Smooth muscle cell (in vitro differentiated cells): ENCODE results near the gene TAF4. TPM values are rescaled to one million over a fixed set of nuclear protein-coding genes. Genes with fewer than 3 reads are reported as not detected.

ENCODE experiments used
- DNase-seq: peaks from one replicate; lab custom pipeline; 2025; ENCODE audit not compliant: unreplicated experiment; lab: John Stamatoyannopoulos, UW
- H2AFZ ChIP-seq: fragments of 200-600 bp; sonication (generic); 2 replicates; pipeline ENCODE4 v1.6.0; 2016; ENCODE audit warnings: antibody characterized with exemption, low read depth, mild to moderate bottlenecking
- H3F3A ChIP-seq: fragments of 200-600 bp; sonication (generic); 2 replicates; pipeline ENCODE4 v1.6.0; 2017; ENCODE audit warnings: antibody characterized with exemption, low read depth
- H3K27ac ChIP-seq: fragments of 200-600 bp; sonication (generic); 2 replicates; pipeline ENCODE4 v1.5.1; 2016; ENCODE audit warnings: low read depth, mild to moderate bottlenecking
- H3K27me3 ChIP-seq: fragments of 200-600 bp; sonication (generic); 2 replicates; pipeline ENCODE4 v1.6.1; 2016; ENCODE audit warnings: low read depth, mild to moderate bottlenecking
- H3K36me3 ChIP-seq: fragments of 200-600 bp; sonication (generic); 2 replicates; pipeline ENCODE4 v1.5.1; 2016; ENCODE audit warnings: low read depth
- H3K4me1 ChIP-seq: fragments of 200-600 bp; sonication (generic); 2 replicates; pipeline ENCODE4 v1.5.1; 2016; ENCODE audit warnings: low read depth
- H3K4me2 ChIP-seq: fragments of 200-600 bp; sonication (generic); 2 replicates; pipeline ENCODE4 v1.6.0; 2016; ENCODE audit warnings: mild to moderate bottlenecking
- H3K4me3 ChIP-seq: fragments of 200-600 bp; sonication (generic); 2 replicates; pipeline ENCODE4 v1.5.1; 2016; ENCODE audit warnings: mild to moderate bottlenecking
- H3K79me2 ChIP-seq: fragments of 200-600 bp; sonication (generic); 2 replicates; pipeline ENCODE4 v1.6.0; 2016; ENCODE audit warnings: low read depth, mild to moderate bottlenecking
- H3K9ac ChIP-seq: fragments of 200-600 bp; sonication (generic); 2 replicates; pipeline ENCODE4 v1.6.0; 2016; ENCODE audit warnings: low read depth
- H3K9me3 ChIP-seq: fragments of 200-600 bp; sonication (generic); replicated peaks from 2 replicates; pipeline ENCODE4 v1.5.1; 2016; ENCODE audit warnings: low read depth
- H4K20me1 ChIP-seq: fragments of 200-600 bp; sonication (generic); 2 replicates; pipeline ENCODE4 v1.6.0; 2016; ENCODE audit warnings: low read depth
- CTCF ChIP-seq: fragments of 200-600 bp; sonication (generic); IDR thresholded peaks from 2 replicates; pipeline ENCODE4 v1.5.1; 2017; ENCODE audit warnings: borderline replicate concordance, mild to moderate bottlenecking, antibody characterized with exemption; ENCODE audit not compliant: insufficient read depth, poor library complexity, severe bottlenecking
- WGBS: methylation state at CpG from one replicate; pipeline ENCODE4 v1.1.7; 2016; ENCODE audit warnings: low lambda C conversion rate; 5-methylcytosine and 5-hydroxymethylcytosine counted together
- polyA plus RNA-seq: library from polyadenylated mRNA; unstranded; fragments of >200 nt; fragmentation: Nextera tagmentation; extraction: Ambion mirVana; gene quantifications from 2 replicates; pipeline ENCODE4 v1.2.1, GENCODE V29; 2016
- total RNA-seq: library from RNA; depleted of rRNA; stranded (reverse); fragments of >200 nt; gene quantifications from 2 replicates; pipeline ENCODE4 v1.2.3, GENCODE V29; 2014

Gene TAF4
- total and polyA plus RNA-seq, 2 experiments from 2014 or later = 0.67 to 8.5 TPM

GRCh38 chr20:61980647-61981583, 84.8 kb downstream of the TAF4 start:
- Histone ChIP-seq H3K9me3 (no peaks in the 10 kb centered on the region), H3K4me2 (no peak overlapping the region)
- no peak for TF ChIP-seq CTCF

GRCh38 chr20:61979701-61980635, 85.7 kb downstream of the TAF4 start:
- H3K4me1 ChIP-seq = no peaks in the 10 kb centered on the region
- H3K9me3 ChIP-seq = no peaks in the 10 kb centered on the region
- H3K36me3 ChIP-seq = no peaks in the 10 kb centered on the region
- no peak for TF ChIP-seq CTCF
- no peak overlapping the region for H3K4me2 ChIP-seq
- no peaks in the 10 kb centered on the region for H3K79me2 ChIP-seq
- H3K4me3 ChIP-seq = no peak overlapping the region
- no peaks in the 10 kb centered on the region for H3F3A ChIP-seq
- H3K9ac ChIP-seq = no peak overlapping the region
- H3K27me3 ChIP-seq = no peaks in the 10 kb centered on the region
- WGBS = 98% methylated on average over 65 of the region's 65 CpGs
- no peak overlapping the region for H2AFZ ChIP-seq
- peaks cover 10% of the 10 kb centered on the region for H4K20me1 ChIP-seq
- no peak for DNase-seq
- no peak overlapping the region for H3K27ac ChIP-seq

More at GRCh38 chr20:61980647-61981583, 84.8 kb downstream of the TAF4 start:
- 88% methylated on average over 22 of the region's 22 CpGs for WGBS
- no peak overlapping the region for H3K4me3 ChIP-seq
- H3K27ac ChIP-seq = no peak overlapping the region
- peaks cover 10% of the 10 kb centered on the region for H4K20me1 ChIP-seq
- no peak overlapping the region for H3K9ac ChIP-seq
- no peak overlapping the region for H2AFZ ChIP-seq
- H3K4me1 ChIP-seq = no peaks in the 10 kb centered on the region
- no peaks in the 10 kb centered on the region for H3K27me3 ChIP-seq
- H3K36me3 ChIP-seq = no peaks in the 10 kb centered on the region
- H3K79me2 ChIP-seq = no peaks in the 10 kb centered on the region
- no peak for DNase-seq
- H3F3A ChIP-seq = no peaks in the 10 kb centered on the region

GRCh38 chr20:61979090-61979489, 86.6 kb downstream of the TAF4 start:
- no peak overlapping the region for H2AFZ ChIP-seq
- H3F3A ChIP-seq = no peaks in the 10 kb centered on the region
- DNase-seq = no peak

More at GRCh38 chr20:61979090-61979489, 86.6 kb downstream of the TAF4 start:
- Histone ChIP-seq H3K9ac (no peak overlapping the region), H3K9me3 (no peaks in the 10 kb centered on the region), H4K20me1 (peaks cover 10% of the 10 kb centered on the region), H3K4me3 (no peak overlapping the region), H3K4me2 (no peak overlapping the region), H3K4me1 (no peaks in the 10 kb centered on the region), H3K79me2 (no peaks in the 10 kb centered on the region), H3K27ac (no peak overlapping the region), H3K36me3 (no peaks in the 10 kb centered on the region), H3K27me3 (no peaks in the 10 kb centered on the region)
- 98% methylated on average over 12 of the region's 12 CpGs for WGBS
- TF ChIP-seq CTCF = no peak
